Central memory CD8-positive, alpha-beta T cell (primary cell): ENCODE results near the gene STK32B.

Source experiments
- ATAC-seq: fragments of 150-1000 bp; cut with Tn5 transposase; replicated peaks from 2 replicates; pipeline ENCODE4 v1.10.0; 2022; ENCODE audit warnings: mild to moderate bottlenecking, moderate FRiP score, moderate number of reproducible peaks; ENCODE audit not compliant: poor library complexity, severe bottlenecking; ENCODE audit errors: extremely low read depth
- DNase-seq, 2 donors: peaks; one replicate each; pipeline ENCODE4 v3.0.0; 2021; ENCODE audit warnings: low spot score in 2 of 2
- H3K27ac Mint-ChIP-seq: one replicate; pipeline ENCODE4 v1.8.0; 2022; ENCODE audit warnings: low read depth, mild to moderate bottlenecking, moderate library complexity, mixed read lengths
- H3K27me3 Mint-ChIP-seq: one replicate; pipeline ENCODE4 v1.8.0; 2022; ENCODE audit warnings: mixed read lengths
- H3K36me3 Mint-ChIP-seq: one replicate; pipeline ENCODE4 v1.8.0; 2022; ENCODE audit warnings: mild to moderate bottlenecking, moderate library complexity, mixed read lengths; ENCODE audit not compliant: insufficient read depth
- H3K4me1 Mint-ChIP-seq: one replicate; pipeline ENCODE4 v1.8.0; 2022; ENCODE audit warnings: mixed read lengths
- H3K4me3 Mint-ChIP-seq: one replicate; pipeline ENCODE4 v1.8.0; 2022; ENCODE audit warnings: mild to moderate bottlenecking, moderate library complexity, mixed read lengths
- H3K9me3 Mint-ChIP-seq: one replicate; pipeline ENCODE4 v1.8.0; 2022; ENCODE audit warnings: mixed read lengths

STK32B gene

GRCh38 chr4:5455003-5455585, 403.8 kb downstream of the STK32B start:
- H3K9me3 Mint-ChIP-seq: no peaks in the 10 kb centered on the region
- no peaks in the 10 kb centered on the region for H3K36me3 Mint-ChIP-seq
- ATAC-seq (no peak), DNase-seq (no peak)
- no peak overlapping the region for H3K4me3 Mint-ChIP-seq
- peaks cover 15% of the 10 kb centered on the region for H3K27me3 Mint-ChIP-seq
- no peak overlapping the region for H3K27ac Mint-ChIP-seq
- H3K4me1 Mint-ChIP-seq: no peaks in the 10 kb centered on the region

DNA sequence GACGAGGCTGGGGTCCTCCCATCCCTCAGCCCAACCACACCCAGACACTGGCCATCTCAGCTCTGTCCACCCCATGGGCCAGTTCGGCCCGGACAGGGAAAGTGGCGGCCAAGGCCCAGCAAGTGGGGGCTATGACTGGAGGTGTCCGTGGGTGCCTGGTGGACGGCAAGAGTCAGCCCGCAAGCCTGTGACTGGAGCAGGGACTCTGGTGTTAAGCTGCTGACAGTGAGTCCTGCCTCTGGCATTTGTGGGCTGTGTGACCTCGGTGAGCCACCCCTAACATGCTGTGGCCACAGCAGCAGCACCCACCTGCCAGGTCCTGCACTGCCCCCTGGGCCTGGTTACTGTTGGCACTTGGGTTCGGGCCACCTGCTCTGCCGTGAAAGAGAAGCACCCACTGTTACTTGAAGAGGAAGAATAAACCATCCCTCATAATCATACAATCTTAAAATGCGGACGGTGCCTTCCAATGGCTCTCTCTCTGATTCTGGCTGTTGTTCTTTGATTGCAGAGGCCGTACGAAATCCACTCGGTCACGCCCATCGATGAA, 405.1 kb downstream of the STK32B start:
- no peak for DNase-seq
- ATAC-seq: no peak
- Mint-ChIP-seq H3K4me3 (no peak overlapping the region), H3K27me3 (peaks cover 15% of the 10 kb centered on the region), H3K4me1 (no peaks in the 10 kb centered on the region), H3K9me3 (no peaks in the 10 kb centered on the region), H3K36me3 (no peaks in the 10 kb centered on the region), H3K27ac (no peak overlapping the region)

DNA sequence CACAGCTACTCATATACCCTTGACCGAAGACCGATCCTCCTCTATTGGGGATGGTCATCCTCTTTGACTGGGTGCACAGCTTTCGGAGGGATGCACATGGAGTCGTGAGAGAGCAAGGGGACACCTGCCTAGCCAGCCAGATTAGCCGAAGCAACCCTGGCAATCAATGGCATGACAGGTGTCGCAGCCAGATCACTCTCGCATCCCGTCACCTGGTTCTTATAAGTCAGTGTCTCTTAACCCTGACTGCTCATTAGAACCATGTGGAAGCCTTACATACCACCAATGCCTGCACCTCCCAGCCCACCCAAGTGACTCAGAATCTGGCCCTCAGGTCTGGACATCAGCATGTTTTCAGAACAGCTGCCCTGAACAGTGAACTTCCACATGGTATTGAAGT, 407.4 kb downstream of the STK32B start:
- no peaks in the 10 kb centered on the region for H3K9me3 Mint-ChIP-seq
- H3K4me3 Mint-ChIP-seq: no peak overlapping the region
- no peaks in the 10 kb centered on the region for H3K36me3 Mint-ChIP-seq
- DNase-seq (no peak), ATAC-seq (no peak)
- peaks cover 7% of the 10 kb centered on the region for H3K27me3 Mint-ChIP-seq
- no peak overlapping the region for H3K27ac Mint-ChIP-seq
- H3K4me1 Mint-ChIP-seq: no peaks in the 10 kb centered on the region

DNA sequence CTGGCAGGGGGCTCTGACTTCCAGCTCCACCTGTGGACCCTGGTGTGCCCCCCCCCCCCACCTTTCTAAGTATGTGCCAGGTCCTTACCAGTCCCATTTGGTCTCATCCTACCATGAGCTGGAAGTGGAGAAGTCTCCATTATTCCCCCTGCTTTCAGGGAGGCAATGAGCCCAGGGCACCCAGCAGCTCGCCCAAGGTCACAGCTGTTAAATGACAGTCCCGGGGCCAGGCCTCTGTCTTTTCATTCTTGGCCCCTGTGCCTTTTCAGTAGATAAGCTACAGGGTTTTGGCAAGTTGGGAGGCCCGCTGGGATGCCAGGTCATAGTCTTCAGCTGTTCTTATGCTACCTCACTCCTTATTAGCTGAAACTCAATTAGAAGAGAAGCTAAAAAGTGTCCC, 408.0 kb downstream of the STK32B start:
- no peak overlapping the region for H3K27ac Mint-ChIP-seq
- no peak for ATAC-seq
- H3K36me3 Mint-ChIP-seq: no peaks in the 10 kb centered on the region
- H3K9me3 Mint-ChIP-seq: no peaks in the 10 kb centered on the region
- no peak overlapping the region for H3K4me3 Mint-ChIP-seq
- H3K4me1 Mint-ChIP-seq: no peaks in the 10 kb centered on the region
- DNase-seq: no peak
- peaks cover 2% of the 10 kb centered on the region for H3K27me3 Mint-ChIP-seq

- Mint-ChIP-seq H3K4me1 (no peaks in the 10 kb centered on the region), H3K36me3 (no peaks in the 10 kb centered on the region), H3K27me3 (no peaks in the 10 kb centered on the region), H3K4me3 (no peak overlapping the region), H3K9me3 (no peaks in the 10 kb centered on the region), H3K27ac (no peak overlapping the region)
- DNase-seq (no peak), ATAC-seq (no peak)
Observed at GRCh38 chr4:5460106-5460801, 409.0 kb downstream of the STK32B start.

DNA sequence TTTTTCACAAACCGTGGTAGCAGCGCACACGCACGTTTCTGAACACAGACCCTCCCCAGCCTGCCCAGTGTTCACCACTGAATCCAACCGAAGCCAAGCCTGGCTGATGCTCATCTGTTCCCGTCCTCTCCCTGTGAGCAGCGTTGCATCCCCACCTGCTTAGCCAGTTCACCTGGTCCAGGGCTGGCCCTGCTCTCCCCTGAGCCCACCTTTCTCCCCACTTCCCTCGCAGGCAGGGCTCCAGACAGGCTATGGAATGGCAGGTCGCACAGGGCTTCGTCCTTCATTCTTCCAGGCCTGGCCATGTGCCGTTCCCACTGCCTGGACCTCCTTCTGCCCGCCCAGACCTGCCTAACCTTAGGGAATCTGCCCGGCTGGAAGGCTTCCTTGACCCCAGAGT, 410.2 kb downstream of the STK32B start:
- Mint-ChIP-seq H3K9me3 (no peaks in the 10 kb centered on the region), H3K36me3 (no peaks in the 10 kb centered on the region), H3K4me1 (no peaks in the 10 kb centered on the region), H3K27ac (no peak overlapping the region), H3K4me3 (no peak overlapping the region), H3K27me3 (no peaks in the 10 kb centered on the region)
- DNase-seq (no peak), ATAC-seq (no peak)

DNA sequence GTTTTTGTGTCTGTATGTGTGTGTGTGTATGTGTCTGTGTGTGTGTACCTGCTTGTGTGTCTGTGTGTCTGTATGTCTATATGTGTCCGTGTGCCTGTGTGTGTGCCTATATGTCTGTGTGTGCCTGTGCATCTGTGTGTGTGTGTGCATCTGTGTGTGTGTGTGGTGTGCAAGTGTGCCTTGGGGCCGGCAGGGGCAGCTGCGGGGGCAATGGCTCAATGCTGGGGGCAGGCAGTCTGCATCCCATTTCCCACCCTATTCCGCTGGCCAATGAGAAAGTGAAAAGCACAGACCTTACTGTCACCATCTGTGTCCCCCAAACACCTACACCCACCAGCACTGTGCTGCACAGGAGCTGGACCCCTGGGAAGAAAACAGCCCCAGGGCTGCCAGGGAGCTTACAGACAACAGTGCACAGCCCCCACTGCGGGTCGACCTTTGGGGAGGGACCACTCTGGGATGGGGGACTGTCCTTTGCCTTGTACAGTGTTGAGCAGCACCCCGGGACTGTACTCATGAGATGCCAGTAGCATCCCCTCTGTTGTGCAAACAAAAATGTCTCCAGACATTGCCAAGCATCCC, 411.1 kb downstream of the STK32B start:
- no peaks in the 10 kb centered on the region for H3K4me1 Mint-ChIP-seq
- no peaks in the 10 kb centered on the region for H3K36me3 Mint-ChIP-seq
- H3K27me3 Mint-ChIP-seq: no peaks in the 10 kb centered on the region
- H3K9me3 Mint-ChIP-seq: no peaks in the 10 kb centered on the region
- H3K4me3 Mint-ChIP-seq: no peak overlapping the region
- ATAC-seq (no peak), DNase-seq (no peak)
- no peak overlapping the region for H3K27ac Mint-ChIP-seq

DNA sequence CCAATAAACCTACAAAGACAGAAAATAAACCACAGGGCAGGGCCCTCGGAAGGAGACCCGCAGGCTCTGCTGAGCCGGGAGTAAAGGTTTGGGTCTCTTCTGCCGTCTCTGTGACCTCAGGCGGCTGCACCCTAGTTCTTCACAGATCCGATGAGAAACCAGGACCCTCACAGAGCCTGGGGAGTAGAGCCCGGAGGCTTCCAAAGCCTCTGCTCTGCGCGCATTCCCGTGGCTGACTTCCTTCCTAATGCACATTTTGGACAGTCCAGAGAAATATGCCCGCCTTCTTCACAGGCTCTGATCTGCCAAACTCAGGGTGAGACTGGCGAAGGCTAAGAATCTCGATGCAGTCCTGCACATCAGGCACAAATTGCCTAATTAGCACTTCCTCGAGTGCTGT, 411.6 kb downstream of the STK32B start:
- H3K36me3 Mint-ChIP-seq: no peaks in the 10 kb centered on the region
- no peaks in the 10 kb centered on the region for H3K9me3 Mint-ChIP-seq
- no peak overlapping the region for H3K27ac Mint-ChIP-seq
- DNase-seq (no peak), ATAC-seq (no peak)
- no peaks in the 10 kb centered on the region for H3K27me3 Mint-ChIP-seq
- no peaks in the 10 kb centered on the region for H3K4me1 Mint-ChIP-seq
- no peak overlapping the region for H3K4me3 Mint-ChIP-seq

- no peak for ATAC-seq
Observed at GRCh38 chr4:5463361-5463760, 412.1 kb downstream of the STK32B start.

DNA sequence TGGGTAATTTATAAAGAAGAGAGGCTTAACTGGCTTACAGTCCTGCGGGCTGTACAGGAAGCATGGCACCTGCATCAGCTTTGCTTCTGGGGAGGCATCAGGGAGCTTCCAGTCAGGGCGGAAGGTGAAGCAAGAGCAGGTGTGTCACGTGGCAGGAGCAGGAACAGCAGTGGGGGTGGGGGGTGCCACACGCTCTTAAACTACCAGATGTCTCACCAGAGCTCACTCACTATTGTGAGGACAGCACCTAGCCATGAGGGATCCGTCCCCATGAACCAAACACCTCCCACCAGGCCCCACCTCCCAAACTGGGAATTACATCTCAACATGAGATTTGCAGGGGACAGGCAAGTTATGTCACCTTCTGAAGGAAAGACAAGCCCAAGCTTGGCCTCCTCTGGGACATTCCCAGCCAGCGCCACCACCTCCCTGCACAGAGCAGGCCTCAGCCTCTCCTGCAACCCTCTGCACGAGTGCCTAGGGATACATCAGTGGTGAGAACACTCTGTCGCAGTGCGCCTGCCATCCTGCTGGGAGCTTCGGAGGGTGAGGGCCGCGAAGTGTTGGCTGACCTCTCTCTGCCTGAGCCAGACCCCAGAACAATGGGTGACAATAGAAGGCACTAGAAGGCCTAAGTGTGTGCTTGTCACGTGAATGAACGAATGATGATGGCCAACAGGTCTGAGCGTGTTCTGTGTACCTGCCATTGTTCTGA, 412.8 kb downstream of the STK32B start:
- no peak for DNase-seq
- no peak for ATAC-seq
- no peaks in the 10 kb centered on the region for H3K9me3 Mint-ChIP-seq
- H3K4me3 Mint-ChIP-seq: no peak overlapping the region
- H3K27ac Mint-ChIP-seq: no peak overlapping the region
- H3K4me1 Mint-ChIP-seq: no peaks in the 10 kb centered on the region
- no peaks in the 10 kb centered on the region for H3K36me3 Mint-ChIP-seq
- no peaks in the 10 kb centered on the region for H3K27me3 Mint-ChIP-seq

More at GRCh38 chr4:5463361-5463760, 412.1 kb downstream of the STK32B start:
- Mint-ChIP-seq H3K9me3 (no peaks in the 10 kb centered on the region), H3K27ac (no peak overlapping the region), H3K4me3 (no peak overlapping the region), H3K36me3 (no peaks in the 10 kb centered on the region), H3K4me1 (no peaks in the 10 kb centered on the region), H3K27me3 (no peaks in the 10 kb centered on the region)
- DNase-seq: no peak

- no peak overlapping the region for H3K4me3 Mint-ChIP-seq
- no peaks in the 10 kb centered on the region for H3K9me3 Mint-ChIP-seq
- H3K27me3 Mint-ChIP-seq: no peaks in the 10 kb centered on the region
- H3K36me3 Mint-ChIP-seq: no peaks in the 10 kb centered on the region
- H3K27ac Mint-ChIP-seq: no peak overlapping the region
- ATAC-seq (no peak), DNase-seq (no peak)
- H3K4me1 Mint-ChIP-seq: no peaks in the 10 kb centered on the region
Observed at GRCh38 chr4:5465529-5465928, 414.2 kb downstream of the STK32B start.

DNA sequence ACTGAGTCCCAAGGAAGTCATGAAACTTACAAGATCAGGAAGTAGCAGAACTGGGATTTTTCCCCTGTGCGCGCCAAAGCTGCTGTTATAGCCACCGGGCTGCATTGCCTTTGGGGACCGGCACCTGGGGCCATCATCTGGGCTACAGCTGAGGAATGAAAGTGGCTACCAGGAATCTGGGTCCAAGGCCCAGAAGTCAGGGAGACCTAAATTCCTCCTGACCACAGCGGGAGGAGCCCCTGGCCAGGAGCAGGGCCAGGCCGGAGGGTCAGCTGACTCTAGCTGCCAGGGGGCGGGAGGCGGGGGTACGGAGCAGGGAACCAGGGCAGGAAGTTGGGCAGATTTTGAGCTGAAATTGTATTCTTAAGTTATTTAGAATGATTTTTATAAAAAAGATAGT, 414.7 kb downstream of the STK32B start:
- Mint-ChIP-seq H3K36me3 (no peaks in the 10 kb centered on the region), H3K27me3 (no peaks in the 10 kb centered on the region), H3K4me1 (no peaks in the 10 kb centered on the region), H3K4me3 (no peak overlapping the region), H3K27ac (no peak overlapping the region), H3K9me3 (no peaks in the 10 kb centered on the region)
- ATAC-seq: no peak
- DNase-seq: no peak
